ENCODE data around the gene SH2D3A. TPM values are rescaled to one million over a fixed set of nuclear protein-coding genes. Genes with fewer than 3 reads are reported as not detected.

SH2D3A gene
- total and polyA plus RNA-seq, 2 of the 4 experiments (the other 2 are of a cell fraction) = under 0.01 to 0.09 TPM

GRCh38 chr19:6723738-6724137 is 43.5 kb downstream of the SH2D3A start:
- H3K9me3 ChIP-seq (ENCODE audit: control insufficient read depth, insufficient read depth, low read length) = no peaks in the 10 kb centered on the region
- H3K27ac ChIP-seq (ENCODE audit: insufficient read depth, low read length) = no peak overlapping the region
- BruUV-seq (replicated peaks) = no TSS peak
- no peak overlapping the region for H2AK5ac ChIP-seq (ENCODE audit: low read depth, low read length)
- H3K18ac ChIP-seq (ENCODE audit: low read depth, low read length) = no peak overlapping the region
- dilution Hi-C loops (cut with HindIII; ENCODE audit: low sequenced_read_pairs, unreplicated experiment) (no loop called here), intact Hi-C loops (cut with micrococcal nuclease) (no loop called here), in situ Hi-C loops (cut with MboI; ENCODE audit: low sequenced_read_pairs) (no loop called here)
- no peak overlapping the region for H2BK20ac ChIP-seq (ENCODE audit: low read depth, low read length)
- H3K14ac ChIP-seq (replicated peaks; ENCODE audit: low read depth, low read length) = no peak overlapping the region
- H3K56ac ChIP-seq (ENCODE audit: extremely low read depth, insufficient read depth, low read length) = no peak overlapping the region
- H4K8ac ChIP-seq (ENCODE audit: low read depth in 2 of 2, low read length in 2 of 2) = no peak overlapping the region
- H3K9ac ChIP-seq (ENCODE audit: low read depth, low read length) = no peak overlapping the region
- no peaks in the 10 kb centered on the region; the same call in 1 of the 2 replicates for H3K9me1 ChIP-seq (ENCODE audit: insufficient read depth, low read length)
- TF ChIP-seq POLR2A (IDR thresholded peaks at IDR 0.05; ENCODE audit: low read depth, low read length) = no peak
- no peak for TF ChIP-seq CEBPB (IDR thresholded peaks at IDR 0.05; ENCODE audit: low read depth, low read length)
- TF ChIP-seq MAFK (IDR thresholded peaks at IDR 0.05; ENCODE audit: low read depth, low read length) = no peak
- TF ChIP-seq MAZ (IDR thresholded peaks at IDR 0.05; ENCODE audit: borderline replicate concordance, low read depth, low read length) = no peak
- no peak for TF ChIP-seq NFE2L2 (IDR thresholded peaks at IDR 0.05; ENCODE audit: low read depth, low read length)
- no peak for TF ChIP-seq SMC3 (IDR thresholded peaks at IDR 0.05; ENCODE audit: low read depth, low read length)
- no peak for TF ChIP-seq BHLHE40 (IDR thresholded peaks at IDR 0.05; ENCODE audit: low read depth, low read length)
- H3K4me3 ChIP-seq (ENCODE audit: insufficient read depth, low read depth, low read length) = no peak overlapping the region
- no peak overlapping the region for H2BK5ac ChIP-seq (ENCODE audit: low read depth, low read length, poor library complexity, severe bottlenecking)
- POLR2A ChIA-PET (ENCODE audit: unreplicated experiment) = no interaction called here
- no peak overlapping the region for H2BK120ac ChIP-seq (ENCODE audit: low read depth, low read length)
- no peak overlapping the region for H4K91ac ChIP-seq (ENCODE audit: insufficient read depth, low read depth, low read length)
- H3K23ac ChIP-seq (ENCODE audit: low read depth, low read length) = no peak overlapping the region
- ATAC-seq (ENCODE audit: low read depth) (no peak), DNase-seq (no peak)
- no peak overlapping the region for H3K4ac ChIP-seq (ENCODE audit: low read depth, low read length)
- H2AK9ac ChIP-seq (replicated peaks; ENCODE audit: low read depth, low read length, poor library complexity) = no peak overlapping the region
- H3K4me2 ChIP-seq (ENCODE audit: low read depth, low read length) = no peak overlapping the region
- H3K36me3 ChIP-seq (ENCODE audit: control insufficient read depth, insufficient read depth, low read length) = no peaks in the 10 kb centered on the region
- 67% methylated on average over 1 of the region's 5 CpGs; no CpG with 5 or more reads in 1 of the 2 experiments for WGBS, 2 experiments (ENCODE audit: extremely low coverage in 2 of 2, insufficient read length in 1 of 2)
- no peak overlapping the region for H4K5ac ChIP-seq (ENCODE audit: low read depth, low read length)
- peaks cover 2% of the 10 kb centered on the region; the same call in 1 of the 2 replicates for H3K4me1 ChIP-seq (ENCODE audit: control insufficient read depth, insufficient read depth, low read length)
- H2AFZ ChIP-seq (replicated peaks; ENCODE audit: low read length, poor library complexity) = no peak overlapping the region
- H3K27me3 ChIP-seq (ENCODE audit: control insufficient read depth, insufficient read depth, low read length) = no peaks in the 10 kb centered on the region
- H2BK15ac ChIP-seq (ENCODE audit: low read depth, low read length) = no peak overlapping the region
- no peaks in the 10 kb centered on the region for H4K20me1 ChIP-seq (ENCODE audit: insufficient read depth, low read length)
- no peaks in the 10 kb centered on the region for H3K79me1 ChIP-seq (ENCODE audit: low read depth in 1 of 2, low read length in 2 of 2)
- CTCF ChIA-PET = no interaction called here

Data from IMR-90 (cell line).